ENCODE measurements around the gene RALGPS1.

- no peak for TF ChIP-seq REPIN1 (tag by site-specific recombination; IDR thresholded peaks at IDR 0.05; ENCODE audit: low read depth)
- no peak for TF ChIP-seq ZNF248 (tag by site-specific recombination; IDR thresholded peaks at IDR 0.05)
- no peak for TF ChIP-seq ZNF274 (IDR thresholded peaks at IDR 0.05; ENCODE audit: low read length)
- no peak for TF ChIP-seq ZNF274 (tag by site-specific recombination; IDR thresholded peaks at IDR 0.05; ENCODE audit: borderline replicate concordance)
- no peak for TF ChIP-seq TCF7L2 (IDR thresholded peaks at IDR 0.05; ENCODE audit: borderline replicate concordance, low read depth, low read length)
- TF ChIP-seq CTCF (tag by site-specific recombination; IDR thresholded peaks at IDR 0.05) = peak; percentile 32; the same call in 1 of the 2 replicates
- TF ChIP-seq ZBTB11 (tag by site-specific recombination; conservative IDR thresholded peaks at IDR 0.05; ENCODE audit: low read depth) = no peak
- no peak for TF ChIP-seq GFI1B (tag by site-specific recombination; IDR thresholded peaks at IDR 0.05)
- no peak for TF ChIP-seq PRDM4 (tag by site-specific recombination; IDR thresholded peaks at IDR 0.05)
- TF ChIP-seq REST (tag by site-specific recombination; IDR thresholded peaks at IDR 0.05) = no peak
- no peak for TF ChIP-seq ZNF791 (tag by site-specific recombination; IDR thresholded peaks at IDR 0.05)
- TF ChIP-seq YY1 (tag by site-specific recombination; IDR thresholded peaks at IDR 0.05) = no peak
- no peak for TF ChIP-seq ZBTB8A (tag by site-specific recombination; IDR thresholded peaks at IDR 0.05)
- no peak for TF ChIP-seq ZNF830 (tag by site-specific recombination; IDR thresholded peaks at IDR 0.05; ENCODE audit: low read depth)
These were observed 300.1 kb downstream of the RALGPS1 start for GRCh38 chr9:127214421-127215267.
